Measurements from ENCODE around the gene NBEAL2.

Gene NBEAL2

DNA sequence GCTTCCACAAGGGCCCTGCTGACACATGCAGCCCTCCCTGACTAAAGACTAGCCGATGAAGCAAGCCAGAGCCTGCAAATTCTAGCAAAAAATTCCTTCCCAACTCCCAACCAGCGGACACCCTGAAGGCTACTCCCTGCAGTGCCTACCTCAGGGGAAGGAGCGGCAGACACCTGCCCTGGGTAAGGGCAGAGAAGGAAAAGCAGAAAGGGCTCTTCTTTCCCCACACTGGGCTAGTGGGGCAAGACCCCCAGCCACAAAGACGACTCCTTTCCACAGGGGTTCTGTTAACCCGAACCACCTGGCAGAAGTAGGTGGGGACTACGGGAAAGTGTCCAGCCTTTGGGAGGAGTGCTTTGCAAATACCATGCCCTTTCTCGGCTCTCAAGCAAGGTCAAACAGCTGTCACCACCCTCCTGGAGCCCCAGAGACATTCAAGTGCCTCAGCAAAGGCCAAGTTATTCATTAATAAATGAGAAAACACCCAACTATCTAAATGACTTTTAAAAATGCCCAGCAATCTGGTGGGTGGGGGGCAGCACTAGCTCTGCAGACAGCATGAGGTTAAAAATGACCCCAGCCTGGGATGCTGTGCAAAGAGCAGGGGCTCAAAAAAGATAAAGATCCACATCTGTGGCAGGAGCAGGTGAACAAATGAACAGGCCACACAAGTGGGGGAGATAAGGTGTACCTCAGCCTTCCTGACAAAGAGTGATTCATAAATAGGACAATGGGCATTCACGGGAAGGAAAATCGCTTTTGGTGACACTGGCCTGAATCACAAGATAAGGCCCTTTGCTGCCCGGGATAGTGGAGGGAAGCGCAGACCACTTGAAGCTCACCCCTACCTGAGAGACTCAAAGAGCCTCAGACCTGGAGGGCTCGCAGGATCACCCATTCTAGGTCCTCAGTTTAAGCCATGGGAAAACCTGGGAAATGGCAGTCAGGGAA lies 36.0 kb upstream of the NBEAL2 start:
- DNase-seq, result no peak

DNA sequence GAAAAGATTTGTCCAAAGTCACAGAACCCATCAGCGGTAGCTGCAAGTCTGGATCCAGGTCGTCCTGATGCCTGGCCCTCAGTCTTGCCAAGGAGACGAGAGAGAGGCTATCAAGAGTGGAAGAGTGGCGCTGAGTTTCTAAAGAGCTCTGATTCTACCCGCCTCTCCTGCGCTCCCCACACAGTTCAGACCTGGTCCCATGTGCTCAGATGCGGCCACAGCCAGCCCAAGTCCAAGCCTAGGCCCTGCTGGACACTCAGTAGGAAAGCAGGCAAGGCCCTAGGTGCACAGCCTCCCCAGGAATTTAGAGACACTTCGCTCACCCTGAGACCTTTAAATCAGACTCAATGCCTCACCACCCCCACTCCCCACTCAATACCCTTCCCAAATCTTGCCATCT lies 35.3 kb upstream of the NBEAL2 start:
- DNase-seq, result no peak

DNA sequence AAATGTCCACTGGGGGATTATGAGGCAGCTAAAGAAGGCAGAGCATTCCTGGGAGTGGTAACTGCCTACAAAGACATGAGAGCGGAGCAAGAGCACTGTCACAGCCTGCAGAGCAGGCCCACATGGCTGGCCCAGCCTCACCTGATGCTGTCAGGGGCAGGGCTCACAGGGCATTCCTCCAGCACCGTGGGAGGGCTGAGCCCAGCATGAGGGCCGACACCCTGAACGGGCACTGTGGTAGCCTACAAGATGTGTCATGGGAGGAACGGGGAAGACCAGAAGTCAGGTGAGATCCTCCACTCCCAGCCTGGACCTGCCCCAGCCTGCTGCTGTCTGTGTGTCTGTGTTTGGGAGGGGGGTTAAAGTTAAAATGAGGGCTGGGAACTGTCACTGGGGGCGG lies 33.0 kb upstream of the NBEAL2 start:
- DNase-seq, result no peak

DNA sequence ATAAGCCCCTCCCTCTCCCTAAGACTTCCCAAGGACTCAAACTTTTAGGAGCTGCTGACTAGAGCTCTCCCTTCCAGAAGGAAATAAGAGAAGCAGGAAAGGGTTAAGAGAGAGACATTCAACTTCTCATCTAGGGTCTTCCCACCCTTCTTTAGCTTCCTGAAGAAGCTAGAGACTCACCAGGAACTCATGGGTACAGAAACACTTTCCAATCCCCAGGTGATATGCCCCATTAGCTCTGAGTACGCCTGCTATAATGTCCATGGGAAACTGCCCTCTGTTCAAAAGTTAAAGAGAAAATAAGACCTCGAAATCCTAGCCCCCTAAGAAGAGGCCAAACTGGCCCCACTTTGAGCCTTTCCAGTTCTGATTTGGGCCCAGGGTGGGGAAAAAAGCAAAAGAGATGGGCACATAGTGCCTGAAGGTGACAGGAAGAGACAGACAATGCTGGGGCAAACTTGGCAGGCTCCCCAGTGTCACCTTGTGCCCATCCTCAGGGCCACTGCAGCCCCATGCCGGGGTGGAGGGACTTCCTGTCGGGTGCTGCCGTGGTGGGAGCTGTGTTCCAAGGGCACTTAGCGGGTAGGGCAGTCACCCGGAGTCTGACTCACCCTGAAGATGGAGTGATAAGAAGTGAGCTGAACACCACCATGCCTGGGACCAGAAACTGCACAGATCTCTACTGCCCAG lies 32.5 kb upstream of the NBEAL2 start:
- no peak for DNase-seq

DNA sequence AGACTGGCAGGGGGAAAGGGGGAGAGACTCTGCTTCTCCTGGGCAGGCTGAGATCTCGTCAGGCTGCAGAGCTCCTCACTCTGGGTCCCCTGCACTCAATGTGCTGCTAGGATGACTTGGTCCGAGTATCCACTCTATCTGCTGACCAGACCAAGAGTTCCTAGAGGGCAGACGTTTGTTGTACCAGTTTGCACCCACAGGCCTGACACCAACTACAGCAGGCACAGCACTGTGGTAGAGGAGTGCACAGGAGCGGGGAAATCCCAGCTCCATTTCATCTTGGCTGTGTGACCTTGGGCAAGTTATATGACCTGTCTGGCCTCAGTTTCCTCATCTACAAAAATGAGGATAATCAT lies 31.9 kb upstream of the NBEAL2 start:
- DNase-seq, result no peak

DNA sequence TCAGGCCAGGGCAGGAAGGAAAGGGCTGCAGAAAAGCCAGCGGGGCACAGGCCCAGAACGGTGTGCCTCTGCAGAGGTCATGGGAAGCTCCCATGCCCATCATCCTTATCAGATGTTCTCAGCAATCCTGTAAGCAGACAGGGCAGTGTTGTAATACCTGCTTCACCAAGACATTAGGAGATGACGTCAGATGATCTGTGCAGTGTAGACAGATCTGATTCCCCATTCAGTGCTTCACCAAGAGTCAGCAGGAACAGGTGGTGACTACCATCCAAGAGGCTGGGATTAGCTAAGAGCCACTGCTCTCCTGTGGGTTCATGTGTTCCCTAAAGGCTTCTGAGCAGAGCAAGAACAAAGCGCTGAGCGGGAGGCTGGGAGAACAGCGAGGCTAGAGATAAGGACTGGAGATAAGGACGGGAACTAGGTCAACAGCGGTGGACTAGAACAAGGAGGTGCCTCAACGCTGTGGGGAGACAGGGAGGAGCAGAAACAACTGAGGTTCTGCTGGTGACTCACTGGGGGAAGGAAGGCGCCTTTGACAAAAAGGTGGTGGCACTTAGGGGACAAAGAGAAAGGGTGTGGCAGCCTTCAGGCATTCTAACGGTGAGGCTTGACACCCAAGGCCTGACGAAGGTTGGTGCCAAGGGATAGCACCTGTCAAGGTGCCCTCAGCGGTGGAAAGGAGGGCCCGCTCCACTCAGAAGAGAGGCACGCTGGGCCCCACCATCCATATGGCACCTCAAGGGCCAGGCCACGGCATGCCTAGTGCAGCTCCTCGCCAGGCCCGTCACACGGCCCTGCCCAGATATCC lies 31.3 kb upstream of the NBEAL2 start:
- DNase-seq, result no peak

DNA sequence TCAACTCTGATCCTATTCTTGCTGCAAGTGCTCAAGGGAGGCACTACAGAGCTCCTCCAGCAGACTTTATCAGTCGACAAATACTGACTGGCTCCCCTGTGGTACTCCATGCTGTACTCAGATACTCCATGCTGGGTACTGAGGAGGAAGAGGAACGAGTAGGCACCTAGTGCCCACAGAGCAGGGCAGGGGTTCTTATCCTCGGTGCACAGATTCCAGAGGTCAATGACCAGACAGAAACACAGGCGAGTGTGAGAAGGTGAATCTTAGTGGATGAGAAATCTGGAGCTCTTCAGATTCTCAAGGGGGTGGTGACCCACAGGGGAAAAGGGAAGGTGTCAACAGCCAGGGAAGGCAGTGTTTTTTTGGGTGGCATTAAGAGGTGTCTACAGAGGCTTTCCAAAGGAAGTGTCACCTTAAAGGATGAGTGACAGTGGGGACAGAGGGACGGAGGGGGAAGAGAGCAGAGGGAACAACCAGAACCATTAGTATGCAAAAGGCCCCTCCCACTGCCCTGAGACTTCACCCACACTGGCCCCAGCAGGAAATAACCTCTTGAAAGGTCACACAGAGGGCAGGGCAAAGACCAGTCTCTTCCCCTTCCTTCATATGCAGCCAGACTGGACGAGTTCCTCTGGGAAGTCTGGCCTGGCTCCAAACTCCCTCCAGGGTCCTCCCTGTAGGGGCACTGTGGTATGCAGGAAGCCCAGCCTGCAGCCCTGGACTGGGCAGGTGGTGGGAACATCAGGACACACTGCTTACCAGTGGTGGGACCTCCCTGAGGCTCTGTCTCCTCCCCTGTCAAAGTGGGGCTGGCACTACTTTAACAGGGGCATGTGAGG lies 30.4 kb upstream of the NBEAL2 start:
- no peak for DNase-seq

DNA sequence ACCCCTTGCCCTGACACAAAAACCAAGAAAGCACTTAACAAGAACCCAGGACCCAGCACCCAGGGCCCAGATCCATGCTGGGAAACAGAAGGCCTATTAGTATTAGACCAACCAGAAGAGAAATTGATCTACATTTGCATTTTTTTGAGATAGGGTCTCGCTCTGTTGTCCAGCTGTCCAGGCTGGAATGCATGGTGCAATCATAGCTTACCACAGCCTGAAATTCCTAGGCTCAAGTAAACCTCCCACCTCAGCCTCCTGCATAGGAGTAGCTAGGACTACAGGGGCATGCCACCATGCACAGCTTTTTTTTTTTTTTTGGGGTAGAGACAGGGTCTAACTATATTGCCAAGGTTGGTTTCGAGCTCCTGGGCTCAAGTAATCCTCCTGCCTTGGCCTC lies 29.3 kb upstream of the NBEAL2 start:
- DNase-seq, result no peak

DNA sequence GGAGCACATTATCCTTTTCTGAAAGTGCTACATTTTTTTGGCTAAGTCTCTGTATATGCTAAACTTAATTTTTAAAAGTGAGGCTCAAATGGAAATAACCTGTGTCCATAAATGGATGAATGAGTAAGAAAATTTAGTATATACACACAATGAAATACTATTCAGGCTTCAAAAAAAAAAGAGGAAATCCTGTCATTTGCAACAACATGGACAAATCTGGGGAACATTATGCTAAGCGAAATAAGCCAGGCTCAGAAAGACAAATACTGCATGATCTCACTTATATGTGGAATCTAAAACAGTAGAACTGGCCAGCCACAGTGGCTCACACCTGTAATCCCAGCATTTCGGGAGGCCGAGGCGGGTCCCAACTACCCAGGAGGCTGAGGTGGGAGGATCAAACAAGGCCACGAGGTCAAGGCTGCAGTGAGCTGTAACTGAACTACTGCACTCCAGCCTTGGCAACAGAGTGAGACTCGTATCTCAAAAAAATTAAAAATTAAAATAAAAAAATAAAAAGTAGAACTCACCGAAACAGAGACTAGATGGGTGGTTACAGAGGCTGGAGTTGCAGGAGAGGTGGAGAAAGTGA lies 28.7 kb upstream of the NBEAL2 start:
- DNase-seq, result no peak

DNA sequence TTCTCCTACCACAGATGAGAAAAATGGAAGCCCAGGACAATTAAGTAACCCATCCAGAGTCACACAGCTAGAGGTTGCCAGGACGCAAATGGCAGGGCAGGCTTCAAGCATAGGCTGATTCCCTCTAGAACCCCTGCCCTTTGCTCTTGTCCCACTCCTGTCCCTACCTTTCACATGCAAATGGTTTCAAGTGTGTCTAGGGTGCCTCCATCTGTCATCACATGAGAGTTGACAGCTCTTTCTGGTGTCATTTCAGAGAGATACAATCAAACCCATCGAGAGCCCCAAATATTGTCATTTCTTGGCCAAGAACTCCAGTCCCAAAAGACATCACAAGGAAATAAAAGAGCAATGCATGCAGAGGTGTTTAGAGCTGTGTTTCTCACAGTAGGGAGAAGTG lies 26.7 kb upstream of the NBEAL2 start:
- no peak for DNase-seq

DNA sequence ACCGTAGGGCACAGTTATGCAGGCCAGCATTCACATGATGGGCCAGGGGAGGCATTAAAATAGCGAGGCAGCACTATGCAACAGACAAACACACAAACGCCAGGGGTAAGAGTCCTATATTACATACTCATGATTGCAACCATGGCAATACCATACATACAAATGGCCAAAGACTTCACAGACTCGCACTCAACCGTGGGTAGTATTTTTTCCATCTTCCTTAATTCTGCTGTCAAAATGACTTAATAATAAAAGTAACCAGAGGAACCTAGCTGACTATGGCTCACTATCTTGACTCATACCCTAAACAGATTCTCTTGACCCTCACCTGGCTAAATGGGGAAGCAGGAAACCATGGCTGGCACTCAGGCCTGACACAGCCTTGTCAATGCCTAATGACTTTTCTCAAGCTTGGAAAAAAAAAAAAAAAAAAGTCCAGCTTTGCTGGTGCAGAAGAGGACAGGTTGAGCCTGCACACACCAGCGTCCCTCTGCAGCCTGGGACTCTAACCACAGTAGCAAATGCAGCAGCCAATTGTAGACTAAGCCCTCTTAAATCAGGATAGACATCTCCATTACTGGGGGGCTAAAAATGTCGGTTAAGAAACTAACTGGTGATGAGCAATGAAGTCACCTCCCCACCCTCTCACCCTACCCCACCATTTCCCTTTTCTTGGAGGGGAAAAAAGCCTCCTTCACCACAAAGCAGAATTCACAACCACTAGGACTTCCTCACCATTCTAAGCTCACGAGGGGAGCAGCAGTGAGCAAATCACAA lies 26.0 kb upstream of the NBEAL2 start:
- no peak for DNase-seq

DNA sequence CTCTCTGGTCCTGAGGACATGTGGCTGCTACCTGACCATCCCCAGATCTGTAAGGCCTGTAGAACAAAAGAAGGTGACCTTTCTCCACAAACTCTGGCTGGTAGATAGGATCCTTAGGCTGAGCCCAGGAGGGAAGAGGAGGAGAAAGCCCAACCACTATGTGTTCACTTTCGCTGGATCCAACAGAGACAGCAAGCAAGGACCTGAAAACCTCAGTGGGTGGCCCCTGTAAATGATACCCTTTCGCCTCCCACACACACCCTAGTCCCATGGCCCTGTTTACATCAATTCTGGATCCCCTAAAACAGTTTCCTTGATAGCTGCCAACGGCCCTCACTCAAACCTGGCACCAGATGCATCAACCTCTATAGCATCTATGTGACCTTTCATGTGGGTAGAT lies 25.3 kb upstream of the NBEAL2 start:
- no peak for DNase-seq

DNA sequence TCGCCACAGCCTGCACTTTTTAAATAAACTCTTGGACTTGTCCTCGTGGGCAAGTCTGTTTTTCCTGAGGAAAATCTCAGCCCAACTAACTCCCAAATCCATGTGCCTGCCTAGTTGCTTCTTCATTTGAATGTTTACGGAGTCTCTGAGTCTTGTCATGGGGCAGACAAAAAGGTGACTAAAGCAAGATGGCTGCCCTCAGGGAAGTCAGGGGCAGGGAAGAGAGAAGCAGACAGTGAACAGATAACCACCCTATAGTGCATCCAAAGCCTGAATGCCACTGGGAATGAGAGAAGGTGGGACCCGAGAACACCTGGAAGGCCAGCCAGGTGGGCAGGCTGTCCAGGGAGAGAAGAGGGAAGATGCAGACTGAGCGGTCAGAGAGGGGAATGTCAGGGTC lies 24.3 kb upstream of the NBEAL2 start:
- DNase-seq, result no peak

DNA sequence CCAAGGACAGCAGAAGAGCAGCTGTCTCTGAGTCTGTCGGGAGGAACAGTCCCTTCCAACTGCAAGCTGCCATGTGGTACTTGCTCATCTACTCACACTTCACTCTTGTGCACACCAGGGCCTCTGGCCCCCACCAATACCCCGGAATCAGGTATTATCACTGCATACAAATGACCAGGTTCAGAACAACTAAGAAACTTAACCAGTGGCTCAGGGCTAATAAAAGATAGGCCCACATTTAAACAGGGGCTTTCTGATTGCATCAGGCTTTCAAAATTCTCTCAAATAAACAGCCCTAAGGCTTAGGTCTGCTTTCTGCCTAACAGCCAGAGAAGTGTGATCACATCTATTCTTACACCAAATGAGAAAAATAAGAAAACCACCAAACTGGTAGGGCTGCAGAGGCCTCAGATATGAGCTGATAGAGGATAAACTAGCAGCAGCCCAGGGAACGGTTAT lies 23.6 kb upstream of the NBEAL2 start:
- DNase-seq, result no peak

DNA sequence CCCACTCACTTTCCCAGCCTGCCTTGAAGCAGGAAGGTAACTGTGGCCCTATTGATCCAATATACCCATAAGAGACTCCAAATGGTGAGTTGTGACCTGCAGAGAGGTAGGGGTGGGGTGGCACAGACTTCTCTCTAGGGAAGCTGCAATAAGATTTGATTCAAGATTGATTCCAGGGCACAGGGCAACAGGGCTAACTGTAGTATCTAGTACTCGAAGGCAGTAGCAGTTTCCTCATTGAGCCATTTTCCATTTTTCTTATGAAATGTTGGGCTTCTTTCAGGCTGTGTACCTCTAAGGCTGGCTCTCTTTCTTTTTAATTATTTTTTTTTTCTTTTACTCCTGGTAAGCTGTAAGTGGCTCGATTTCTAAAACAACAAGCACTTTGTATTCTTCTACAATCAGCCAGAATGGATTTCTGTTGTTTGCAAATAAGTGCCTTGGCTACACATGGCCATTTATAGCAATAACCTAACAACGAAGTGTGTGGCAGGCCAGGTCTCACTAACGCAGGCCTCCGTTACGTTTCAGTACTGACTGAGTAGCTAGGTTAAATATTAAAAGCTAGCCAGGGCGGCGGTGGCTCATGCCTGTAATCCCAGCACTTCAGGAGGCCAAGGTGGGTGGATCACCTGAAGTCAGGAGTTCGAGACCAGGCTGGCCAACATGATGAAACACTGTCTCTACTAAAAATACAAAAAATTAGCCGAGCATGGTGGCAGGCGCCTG lies 22.2 kb upstream of the NBEAL2 start:
- DNase-seq, result no peak

DNA sequence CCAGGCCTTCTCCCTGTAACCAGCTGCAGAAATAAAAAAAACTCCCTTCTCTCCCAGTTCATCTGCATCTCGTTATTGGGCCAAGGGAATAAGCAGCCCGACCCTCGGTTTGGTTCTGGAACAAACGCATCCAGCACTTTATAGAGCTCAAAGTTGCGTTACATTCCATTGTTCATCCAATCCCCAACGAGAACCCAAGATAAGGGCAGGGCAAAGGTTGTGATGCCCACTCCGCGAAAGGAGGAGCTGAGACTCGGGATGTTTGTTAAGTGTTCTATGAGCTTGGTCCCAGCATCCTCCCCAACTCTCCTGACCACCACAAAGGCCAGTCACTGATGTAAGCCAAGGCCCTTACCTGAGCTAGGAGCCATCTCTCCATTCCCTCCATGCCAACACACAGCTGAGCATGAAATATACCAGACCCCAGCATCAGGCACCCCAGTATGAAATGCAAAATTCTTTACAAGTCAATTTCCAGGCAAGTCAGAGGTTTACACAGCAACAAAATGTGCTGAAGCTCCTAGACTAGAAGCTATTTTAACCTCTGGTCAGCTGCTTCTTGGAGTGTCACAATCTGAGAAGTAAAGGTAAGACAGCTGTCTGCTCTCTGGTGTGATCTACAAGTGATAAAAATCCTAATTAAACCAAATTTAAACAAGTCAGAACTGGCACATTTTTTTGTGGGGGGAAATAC lies 20.9 kb upstream of the NBEAL2 start:
- no peak for DNase-seq

DNA sequence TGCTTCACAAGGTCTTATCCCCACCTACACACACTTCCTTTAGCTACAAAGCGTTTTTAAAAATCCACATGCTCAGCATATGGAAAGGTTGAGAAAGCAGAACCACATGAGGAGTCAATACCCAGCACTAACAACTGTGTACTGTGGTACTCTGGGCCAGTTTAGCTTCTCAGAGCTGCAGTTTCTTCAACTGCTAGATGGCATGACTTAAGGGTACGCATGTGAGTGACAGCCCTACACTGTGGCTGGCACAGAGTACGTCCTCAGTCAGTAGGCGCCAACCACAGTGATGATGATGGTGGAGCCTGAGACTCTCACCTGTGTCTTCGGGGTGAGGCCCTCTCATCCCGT lies 20.3 kb upstream of the NBEAL2 start:
- no peak for DNase-seq

DNA sequence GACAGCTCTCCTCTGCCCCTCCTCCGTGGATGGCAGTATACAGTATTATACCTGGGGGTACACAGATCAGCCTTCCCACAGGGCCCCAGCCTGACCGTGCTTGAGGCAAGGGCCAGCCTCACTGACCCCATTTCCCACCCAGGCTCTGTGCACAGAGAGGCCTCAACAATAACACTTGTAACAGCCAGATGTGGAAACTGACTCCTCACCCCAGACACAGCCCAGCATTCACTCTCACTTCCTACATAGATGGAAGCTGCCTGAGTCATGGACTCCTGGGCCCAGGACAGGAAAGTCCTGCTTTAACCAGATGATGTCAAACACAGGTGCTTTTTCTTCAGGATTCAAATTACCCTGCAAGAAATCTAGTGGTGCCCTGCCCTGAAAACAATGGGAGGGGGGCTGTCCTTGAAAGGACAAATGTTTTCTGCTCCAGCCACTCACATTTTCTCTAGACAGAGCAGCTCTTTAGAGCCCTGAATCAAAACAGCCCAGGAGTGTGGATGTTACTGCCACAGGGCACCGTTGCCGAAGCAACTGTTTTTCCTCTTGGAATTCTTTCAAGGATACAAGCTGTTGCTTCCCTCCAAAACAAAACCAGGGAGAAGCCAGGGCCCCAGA lies 19.3 kb upstream of the NBEAL2 start:
- no peak for DNase-seq

DNA sequence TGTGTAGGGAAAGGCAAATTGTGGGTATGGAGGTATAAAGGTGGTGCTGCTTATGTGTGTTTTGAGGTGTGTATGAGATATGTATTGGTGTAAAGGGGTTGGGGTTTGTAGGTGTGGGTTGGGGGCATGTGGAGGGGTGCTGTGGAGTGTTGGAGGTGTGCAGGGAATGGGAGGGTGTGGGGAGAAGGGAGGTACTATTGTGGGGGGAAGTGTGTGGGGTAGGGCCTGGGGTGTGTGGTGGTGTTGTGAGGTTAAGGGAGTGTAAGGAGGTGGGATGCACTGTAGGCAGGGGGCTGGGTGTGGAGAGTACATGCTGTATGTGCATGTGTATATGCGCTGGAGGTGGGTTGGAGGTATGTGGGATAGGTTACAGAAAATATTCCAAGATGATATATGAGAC lies 18.6 kb upstream of the NBEAL2 start:
- no peak for DNase-seq

DNA sequence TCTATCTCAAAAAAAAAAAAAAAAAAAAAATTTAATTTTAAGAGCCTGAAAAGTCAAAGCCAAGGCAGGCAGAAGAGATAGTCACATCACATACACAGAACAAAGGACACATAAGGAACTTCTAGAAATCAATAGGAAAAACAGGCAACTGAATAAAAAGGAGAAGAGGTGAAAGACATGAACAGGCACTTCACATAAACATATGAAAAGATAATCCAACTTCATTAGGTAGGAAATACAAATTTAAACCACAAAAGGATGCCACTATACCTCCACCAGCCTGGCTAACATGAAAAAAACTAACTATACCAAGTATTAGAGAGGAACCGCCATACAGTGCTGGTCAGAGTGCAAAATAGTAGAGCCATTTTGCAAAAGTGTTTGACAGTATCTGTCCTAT lies 17.0 kb upstream of the NBEAL2 start:
- DNase-seq, result no peak
